HG03442 (cell line): ENCODE measurements around the gene XRCC4.

Source experiments
- ATAC-seq: cut with Tn5 transposase; IDR thresholded peaks from one replicate; pipeline ENCODE4 v1.9.1; 2021; ENCODE audit warnings: mild to moderate bottlenecking, moderate library complexity; ENCODE audit not compliant: unreplicated experiment

The XRCC4 gene

DNA sequence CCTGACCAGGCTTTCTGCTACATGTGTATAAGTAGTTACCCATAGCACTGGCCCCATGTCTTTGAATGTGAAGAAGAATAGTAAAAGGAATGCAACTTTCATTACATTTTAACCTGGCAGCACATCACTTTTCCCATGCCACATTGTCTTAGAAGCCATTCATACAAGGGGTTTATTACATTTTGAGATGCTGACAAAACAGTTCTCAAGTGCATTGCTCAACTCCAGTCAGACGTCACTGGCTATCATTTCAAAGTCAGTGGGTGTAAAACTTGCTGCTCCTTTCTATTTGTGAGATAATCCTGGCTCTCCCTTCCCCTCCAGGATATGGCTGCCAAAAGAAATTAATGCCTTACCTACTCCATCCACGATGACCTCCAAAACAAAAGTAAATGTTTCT, 297.2 kb downstream of the XRCC4 start:
- no peak for ATAC-seq

DNA sequence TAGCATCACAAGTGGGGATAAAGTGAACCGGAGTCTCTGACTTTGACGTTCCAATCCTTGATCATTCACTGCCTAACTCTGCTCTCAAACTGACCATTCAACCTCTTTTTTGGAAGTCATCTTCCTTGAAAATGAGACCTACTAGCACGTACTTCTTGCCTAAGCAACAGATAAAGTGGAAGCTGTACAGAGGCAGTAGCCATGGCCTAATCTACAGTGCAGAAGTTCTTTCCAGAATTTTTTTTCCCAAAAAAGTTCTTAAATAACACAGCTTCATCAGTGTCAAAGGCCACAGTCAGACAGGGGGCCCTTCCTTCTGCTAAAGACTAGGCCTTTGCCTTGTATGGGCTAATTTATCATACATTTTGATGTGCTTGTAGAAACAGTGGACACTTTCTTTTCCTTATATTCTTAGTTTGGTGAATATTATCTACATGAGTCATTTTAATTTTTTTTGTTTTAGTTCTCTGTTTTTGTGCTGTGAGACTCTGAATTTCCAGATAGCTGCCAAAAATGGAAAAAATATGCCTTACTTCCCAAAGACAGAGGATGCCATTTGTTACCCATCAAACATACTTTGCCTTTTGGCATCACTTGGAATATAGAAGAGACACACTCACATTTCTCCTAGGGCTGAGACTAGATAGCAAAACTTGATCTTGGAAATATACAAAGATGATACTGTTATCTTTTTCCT, 297.9 kb downstream of the XRCC4 start:
- no peak for ATAC-seq

DNA sequence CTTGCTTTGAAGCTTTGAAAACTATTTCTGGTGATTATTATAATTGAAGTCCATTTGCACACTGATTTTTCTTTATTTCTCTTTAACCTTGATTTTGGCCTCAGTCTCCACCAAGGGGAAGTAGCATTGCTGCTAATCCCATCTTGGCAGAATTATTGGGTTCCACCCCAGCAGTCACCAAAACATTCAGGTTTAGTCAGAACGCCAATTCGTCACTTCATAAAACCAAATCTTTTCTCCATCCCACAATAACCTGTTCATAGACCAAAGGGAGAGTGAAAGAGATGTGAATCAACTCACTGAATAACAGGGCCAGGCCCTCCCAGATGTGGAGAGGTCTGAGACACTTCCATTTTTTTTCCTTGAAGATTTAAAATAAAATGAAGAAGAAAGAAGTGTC, 299.1 kb downstream of the XRCC4 start:
- ATAC-seq: no peak

DNA sequence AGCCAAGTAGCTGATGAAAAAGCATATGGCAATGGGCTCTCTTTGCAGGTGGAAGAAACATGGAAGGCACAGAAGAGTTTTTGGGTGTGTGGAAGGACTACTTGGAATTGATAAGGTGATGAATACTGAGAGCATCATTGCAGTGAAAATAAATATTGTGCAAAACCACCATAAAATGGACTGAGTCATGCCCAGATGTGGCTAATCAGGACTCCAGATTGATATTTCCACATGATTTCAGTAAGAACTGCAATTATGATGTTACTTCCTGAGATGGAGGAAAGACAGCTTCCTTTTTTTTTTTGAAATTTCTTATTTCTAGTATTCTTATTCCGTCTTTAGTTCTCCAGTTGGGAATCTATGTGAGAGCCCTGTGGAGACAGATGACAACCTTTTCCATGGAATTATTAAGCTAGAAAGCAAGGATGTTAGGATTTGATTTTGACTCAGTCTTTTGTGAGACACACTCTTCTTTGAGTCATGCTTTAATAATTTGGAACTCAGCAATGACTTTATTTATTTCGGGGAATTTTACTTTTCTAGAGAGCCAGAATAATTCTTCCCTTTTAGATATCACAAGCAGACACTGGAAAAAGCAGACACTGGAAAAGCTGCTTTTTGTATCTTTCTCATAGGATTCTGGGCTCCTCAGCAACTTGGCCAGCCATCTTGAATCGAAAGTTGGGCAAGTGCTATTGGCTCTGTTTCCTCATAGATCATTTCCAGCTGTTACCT, 300.0 kb downstream of the XRCC4 start:
- ATAC-seq: no peak

DNA sequence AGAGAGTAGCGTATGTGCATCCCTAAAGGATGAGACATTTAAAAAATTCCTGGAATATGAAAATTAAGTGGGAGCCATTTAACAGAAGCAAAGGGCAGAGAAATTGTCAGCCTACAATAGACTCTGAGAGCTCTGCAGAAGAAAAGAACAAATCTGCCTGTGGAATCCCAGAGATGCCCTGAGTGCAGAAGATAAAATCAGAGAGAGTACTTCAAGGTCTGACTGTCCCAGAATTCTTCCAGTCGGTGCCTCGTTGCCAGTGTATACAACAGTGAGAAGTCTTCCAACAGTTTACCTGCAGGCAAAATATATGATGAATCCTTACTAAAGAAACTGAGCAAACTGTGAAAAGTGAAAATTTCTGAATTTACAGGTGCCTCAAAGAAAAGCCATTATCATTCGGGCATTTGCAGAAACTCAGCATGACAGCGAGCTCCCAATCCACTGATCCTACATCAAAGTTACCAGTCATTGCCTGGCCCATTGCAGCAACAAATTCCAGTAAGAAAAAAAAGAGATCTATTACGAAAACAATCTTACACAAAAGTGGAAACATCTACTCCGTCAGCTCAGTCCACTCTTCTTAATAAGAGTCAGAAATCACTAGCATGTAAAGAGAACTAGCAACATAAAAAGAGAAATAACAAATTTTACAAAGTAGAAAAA, 301.4 kb downstream of the XRCC4 start:
- ATAC-seq: no peak

DNA sequence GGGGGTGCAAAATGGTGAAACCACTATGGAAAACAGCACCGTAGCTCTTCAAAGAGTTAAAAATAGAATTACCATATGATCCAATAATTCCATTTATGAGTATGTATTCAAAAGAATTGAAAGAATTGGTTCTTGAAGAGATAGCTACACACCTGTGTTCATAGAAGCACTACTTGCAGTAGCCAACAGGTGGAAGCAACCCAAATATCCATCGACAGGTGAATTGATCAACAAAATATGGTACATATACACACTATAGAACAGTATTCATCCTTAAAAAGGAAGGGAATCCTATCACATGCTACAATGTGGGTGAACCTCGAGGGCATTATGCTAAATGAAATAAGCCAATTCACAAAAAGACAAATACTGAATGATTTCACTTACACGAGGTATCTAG, 308.5 kb downstream of the XRCC4 start:
- ATAC-seq: no peak

DNA sequence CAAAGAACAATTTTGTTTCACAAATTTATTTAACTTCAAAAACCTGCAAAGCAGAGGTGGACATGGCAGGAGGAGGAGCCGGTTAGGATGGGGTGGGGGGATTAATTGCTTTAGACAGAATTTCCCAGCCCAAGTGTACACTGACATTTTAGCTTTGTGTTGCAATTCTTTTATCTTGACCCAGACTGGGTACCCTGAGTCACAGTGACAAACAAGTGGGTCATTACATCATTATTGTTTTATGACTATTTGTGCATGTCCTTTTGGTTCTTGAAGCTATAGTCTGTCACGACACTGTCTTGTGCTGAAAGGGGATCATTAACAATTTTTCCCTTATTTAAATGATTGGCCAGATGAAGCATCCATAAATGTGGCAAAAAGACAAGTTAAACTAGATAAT, 309.7 kb downstream of the XRCC4 start:
- no peak for ATAC-seq

DNA sequence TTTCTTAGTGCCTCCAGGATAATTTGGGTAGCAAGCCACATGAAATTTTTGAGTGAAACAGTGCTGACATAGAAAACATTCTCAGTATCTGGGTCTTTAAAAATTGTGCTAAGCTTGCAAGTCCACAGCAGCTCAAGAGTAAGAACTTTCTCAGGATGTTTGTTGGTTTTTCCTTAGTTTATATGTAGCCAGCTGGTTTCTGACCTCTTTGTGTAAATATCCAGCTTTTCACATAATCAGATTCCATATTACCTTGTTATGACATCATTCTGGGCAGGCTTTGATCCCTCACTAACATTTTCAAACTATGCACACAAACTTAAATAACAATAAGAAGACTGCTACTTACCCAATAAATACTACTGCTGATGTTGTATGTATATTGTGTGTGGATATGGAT, 311.3 kb downstream of the XRCC4 start:
- ATAC-seq: no peak

DNA sequence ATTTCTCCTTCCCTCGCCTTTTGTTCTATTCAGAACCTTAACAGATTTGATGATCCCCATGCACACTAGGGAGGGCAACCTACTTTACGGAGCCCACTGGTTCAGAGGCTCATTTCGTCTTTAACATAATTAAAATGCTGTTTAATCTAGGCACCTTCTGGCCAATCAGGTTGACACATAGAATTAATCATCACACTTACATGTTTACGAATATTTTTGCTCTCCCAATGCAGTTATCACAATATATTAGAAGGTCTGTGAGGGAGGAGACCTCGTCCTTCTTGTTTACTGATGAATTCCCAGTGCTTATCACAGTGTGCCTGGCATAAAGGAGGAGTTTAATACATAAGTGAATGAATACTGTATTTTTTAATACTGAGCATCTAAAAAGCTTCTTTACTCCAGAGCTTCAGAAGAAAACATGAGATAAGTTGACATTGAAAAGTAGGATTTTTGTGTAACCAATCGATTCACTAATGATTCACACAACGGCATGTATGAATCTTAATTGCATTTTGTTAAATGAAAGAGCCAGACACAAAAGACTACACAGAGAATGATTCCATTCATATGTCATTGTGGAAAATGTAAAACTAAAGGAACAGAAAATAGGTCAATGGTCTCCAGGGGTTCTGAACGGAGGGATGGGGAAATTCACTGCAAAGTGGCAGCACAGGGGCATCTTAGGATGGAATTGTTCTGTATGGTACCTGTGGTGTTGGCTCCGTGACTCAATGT, 315.6 kb downstream of the XRCC4 start:
- no peak for ATAC-seq

DNA sequence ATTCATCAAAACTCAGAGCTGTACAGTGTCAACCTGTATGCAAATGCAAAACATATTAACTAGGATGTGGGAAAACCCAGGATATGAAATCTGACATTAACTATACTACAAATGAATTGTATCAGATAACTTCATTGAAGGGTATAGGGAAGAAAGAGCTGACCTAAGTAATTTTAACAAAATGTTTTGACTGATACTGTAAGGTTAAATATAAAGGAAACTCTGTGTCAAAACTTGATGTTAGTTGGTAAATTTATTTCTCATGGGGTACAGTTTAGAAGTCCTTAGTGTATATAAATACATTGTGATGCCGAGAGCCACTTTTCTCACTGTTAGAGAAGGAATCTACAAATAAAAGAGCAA, 316.1 kb downstream of the XRCC4 start:
- no peak for ATAC-seq

DNA sequence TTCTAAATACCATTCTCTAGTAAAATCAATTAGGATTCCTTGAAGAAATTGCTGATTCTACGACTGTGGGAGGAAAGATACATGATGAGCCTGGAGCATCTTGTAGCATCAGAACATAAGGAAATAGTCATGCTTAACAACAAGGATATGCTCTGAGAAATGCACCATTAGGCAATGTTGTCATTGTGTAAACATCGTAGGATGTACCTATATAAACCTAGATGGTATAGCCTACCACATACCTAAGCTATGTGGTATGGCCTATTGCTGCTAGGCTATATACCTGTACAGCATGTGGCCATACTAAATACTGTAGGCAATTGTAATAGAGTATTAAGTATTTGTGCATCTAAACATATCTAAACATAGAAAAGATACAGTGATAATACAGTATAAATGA, 316.8 kb downstream of the XRCC4 start:
- no peak for ATAC-seq

DNA sequence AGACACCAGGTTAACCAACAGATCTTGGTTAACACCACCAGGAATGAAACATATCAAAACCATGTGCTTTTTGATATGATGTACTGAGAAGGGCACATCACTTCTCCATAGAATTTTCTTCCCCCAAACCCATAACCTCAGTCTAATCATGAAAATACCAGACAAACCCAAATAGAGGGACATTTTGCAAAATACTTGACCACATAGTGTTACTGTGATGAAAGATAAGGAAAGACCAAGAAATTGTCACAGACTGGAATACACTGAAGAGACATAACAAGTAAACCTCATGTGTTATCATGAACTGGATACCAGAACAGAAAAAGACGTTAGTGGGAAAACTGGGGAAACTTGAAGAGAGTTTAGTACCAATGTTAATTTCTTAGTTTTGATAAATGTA, 319.3 kb downstream of the XRCC4 start:
- no peak for ATAC-seq

DNA sequence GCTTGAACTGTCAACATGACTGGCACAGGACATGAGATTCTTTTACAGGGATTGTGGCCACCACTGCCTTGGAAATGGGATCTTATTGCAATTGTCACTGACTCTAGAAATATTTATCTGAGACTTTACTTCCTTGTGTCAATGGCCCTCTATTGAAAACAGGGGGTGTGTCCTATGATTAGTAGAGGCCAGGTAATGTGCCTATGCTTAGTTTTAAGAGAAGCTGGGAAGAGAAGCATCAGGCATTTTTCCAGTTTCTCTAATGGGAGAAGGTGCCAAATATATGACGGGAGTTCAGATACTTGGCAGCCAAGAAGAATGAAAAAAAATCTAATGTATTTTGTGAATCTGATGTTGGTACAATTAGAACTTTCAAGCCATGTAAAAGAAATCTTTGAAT, 320.3 kb downstream of the XRCC4 start:
- no peak for ATAC-seq

DNA sequence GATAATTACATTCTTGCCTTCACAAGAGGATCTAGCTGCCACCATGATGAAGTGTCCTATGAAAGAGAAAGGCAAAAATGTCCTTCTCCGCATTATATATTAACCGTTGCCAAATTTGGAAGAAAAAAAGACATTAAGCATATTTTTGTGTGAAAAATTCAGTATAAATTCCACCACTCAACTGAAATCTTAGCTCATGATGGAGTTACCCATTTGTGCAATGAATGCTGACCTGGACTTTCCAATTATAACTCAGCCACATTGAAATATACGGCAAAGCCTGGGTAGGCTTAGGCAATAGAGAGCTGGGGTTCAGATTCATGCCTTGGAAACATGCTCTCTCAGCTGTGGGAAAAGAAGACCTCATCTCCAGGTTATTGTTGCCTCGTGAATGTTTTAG, 322.9 kb downstream of the XRCC4 start:
- ATAC-seq: no peak

DNA sequence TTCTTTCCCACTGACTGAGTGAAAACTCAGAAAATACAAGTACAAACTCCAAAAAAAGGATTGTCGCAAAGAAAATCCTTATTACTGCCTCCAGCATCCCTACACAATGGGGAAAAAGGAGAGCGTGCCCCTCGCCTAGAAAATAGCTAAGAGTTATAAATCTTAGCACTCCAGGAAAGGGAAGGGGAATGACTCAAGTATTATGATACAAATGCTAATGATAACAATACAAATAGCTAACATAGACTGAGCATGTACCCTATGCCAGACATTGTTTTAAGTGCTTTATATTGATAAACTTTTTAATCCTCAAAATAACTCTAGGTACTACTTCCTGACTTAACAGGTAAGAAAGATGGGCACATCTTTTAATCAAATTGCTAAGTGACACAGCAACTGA, 323.4 kb downstream of the XRCC4 start:
- ATAC-seq: no peak

DNA sequence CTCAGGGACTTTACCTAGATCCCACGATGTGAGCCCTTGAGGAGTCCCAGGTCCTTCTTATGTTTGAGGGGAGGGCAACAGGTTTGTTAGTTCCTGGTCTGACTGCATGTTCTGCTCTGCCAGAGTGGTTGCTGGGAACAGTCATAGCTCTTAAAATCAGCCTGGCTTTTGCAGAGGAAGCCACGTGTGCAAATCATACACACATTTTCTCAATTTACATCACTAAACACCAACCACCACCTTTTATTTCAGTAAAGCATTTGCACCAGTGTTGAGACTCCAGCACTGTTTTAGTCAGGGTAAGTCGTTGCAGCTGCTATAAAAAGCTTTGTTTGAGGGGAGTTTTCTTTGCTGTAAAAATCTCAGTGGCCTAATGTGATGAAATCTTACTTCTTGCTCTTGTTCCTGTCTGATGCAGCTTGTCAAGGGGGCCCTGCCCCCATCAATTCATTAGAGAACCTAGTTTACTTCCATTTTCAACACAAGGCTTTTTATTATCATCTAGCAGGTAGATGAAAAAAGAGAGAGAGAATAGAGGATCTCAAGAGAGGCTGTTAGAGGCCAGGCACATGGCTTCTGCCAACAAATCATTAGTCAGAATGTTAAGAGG, 323.9 kb downstream of the XRCC4 start:
- ATAC-seq: peak; percentile 71

DNA sequence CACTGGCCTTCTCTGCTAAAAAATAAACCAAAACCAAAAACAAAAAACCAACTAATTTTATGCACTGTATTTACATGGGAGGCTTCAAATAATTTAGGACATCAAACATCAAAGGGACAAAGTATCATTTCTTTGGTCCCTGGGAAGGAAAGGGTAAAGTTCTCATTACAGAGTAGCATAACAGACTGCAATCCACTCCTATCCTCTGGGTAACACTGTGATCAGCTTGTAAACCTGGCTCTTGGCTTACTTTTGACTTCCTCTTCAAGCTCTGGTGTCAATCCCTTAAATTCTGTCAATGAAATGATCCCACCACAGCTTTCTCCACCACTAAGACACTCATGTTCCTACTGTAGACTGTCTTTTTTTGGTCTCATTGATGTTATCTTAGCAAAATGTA, 324.4 kb downstream of the XRCC4 start:
- no peak for ATAC-seq
